ENCODE data around the gene RASEF.

Gene RASEF

DNA sequence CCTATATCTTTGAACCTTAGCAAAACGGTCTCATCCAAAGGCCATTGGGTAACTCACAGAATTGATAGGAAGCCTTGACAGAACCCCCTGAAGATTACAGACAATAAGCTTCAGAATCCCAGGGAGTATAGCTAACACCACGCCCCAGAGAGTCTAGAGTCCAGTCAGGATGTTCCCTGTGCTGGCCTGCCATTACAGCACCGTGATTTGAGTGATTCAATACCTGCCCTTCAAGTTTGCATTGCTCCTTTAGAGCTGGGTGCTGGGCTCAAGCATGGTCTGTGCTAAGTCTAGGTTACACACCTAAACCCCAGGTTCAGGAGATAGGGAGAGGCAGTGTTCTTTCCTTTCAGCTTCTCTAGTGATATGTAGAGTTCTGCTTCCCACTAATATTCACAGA lies 90.5 kb downstream of the RASEF start:
- Histone ChIP-seq H3K27me3 (ENCODE audit: insufficient read depth, low read length) (no peaks in the 10 kb centered on the region), H3K79me2 (ENCODE audit: control insufficient read depth, insufficient read depth, low read length, unreplicated experiment) (no peaks in the 10 kb centered on the region), H3K36me3 (ENCODE audit: insufficient read depth, low read length) (no peaks in the 10 kb centered on the region), H2AFZ (ENCODE audit: low read length, unreplicated experiment) (no peak overlapping the region), H3K27ac (ENCODE audit: low read depth, low read length) (no peak overlapping the region), H3K4me3 (ENCODE audit: low read depth, low read length) (no peak overlapping the region), H3K4me1 (ENCODE audit: control insufficient read depth, insufficient read depth, low read length, unreplicated experiment) (no peaks in the 10 kb centered on the region)

DNA sequence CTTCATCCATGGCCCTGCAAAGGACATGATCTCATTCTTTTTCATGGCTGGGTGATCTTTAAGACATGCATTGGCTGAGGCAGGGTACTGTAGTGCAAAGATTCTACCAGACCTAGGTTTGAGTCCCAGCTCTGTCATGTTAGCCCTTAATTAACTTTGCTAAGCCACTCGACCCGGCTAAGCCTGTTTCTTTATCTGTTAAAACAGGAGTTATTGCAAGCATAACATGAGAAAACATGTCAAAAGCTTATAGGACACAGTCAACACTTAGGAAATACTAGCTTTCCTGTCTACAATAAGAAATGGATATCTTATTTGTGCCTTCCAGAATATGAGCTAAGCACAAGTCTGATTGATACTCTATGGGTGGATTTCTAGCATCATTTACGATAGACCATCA lies 92.6 kb downstream of the RASEF start:
- Histone ChIP-seq H3K36me3 (ENCODE audit: insufficient read depth, low read length) (no peaks in the 10 kb centered on the region), H3K4me3 (ENCODE audit: low read depth, low read length) (no peak overlapping the region), H2AFZ (ENCODE audit: low read length, unreplicated experiment) (no peak overlapping the region), H3K79me2 (ENCODE audit: control insufficient read depth, insufficient read depth, low read length, unreplicated experiment) (no peaks in the 10 kb centered on the region), H3K4me1 (ENCODE audit: control insufficient read depth, insufficient read depth, low read length, unreplicated experiment) (no peaks in the 10 kb centered on the region), H3K27me3 (ENCODE audit: insufficient read depth, low read length) (peaks cover 8% of the 10 kb centered on the region; the same call in 1 of the 2 replicates), H3K27ac (ENCODE audit: low read depth, low read length) (no peak overlapping the region)

DNA sequence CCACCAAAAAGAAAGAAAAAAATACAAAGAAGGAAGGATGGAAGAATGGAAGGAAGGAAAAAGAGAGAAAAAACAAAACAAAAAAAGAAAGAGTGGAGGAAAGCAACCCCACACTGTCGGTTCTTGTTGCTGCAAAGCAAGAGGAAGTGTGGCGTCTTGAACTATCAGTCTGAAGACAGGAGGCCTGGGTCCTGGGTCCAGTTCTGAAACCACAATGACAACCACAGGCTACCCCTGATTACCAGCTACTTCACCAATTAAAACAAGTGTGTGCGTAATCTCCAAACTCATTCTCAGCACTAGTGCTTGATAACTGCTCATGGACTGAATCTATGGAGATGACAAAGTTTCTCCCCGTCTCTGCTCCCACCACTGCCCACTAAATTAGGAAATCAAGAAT lies 93.7 kb downstream of the RASEF start:
- H3K27me3 ChIP-seq (ENCODE audit: insufficient read depth, low read length): peaks cover 17% of the 10 kb centered on the region; the same call in 1 of the 2 replicates
- no peaks in the 10 kb centered on the region for H3K4me1 ChIP-seq (ENCODE audit: control insufficient read depth, insufficient read depth, low read length, unreplicated experiment)
- H3K27ac ChIP-seq (ENCODE audit: low read depth, low read length): no peak overlapping the region
- H3K4me3 ChIP-seq (ENCODE audit: low read depth, low read length): no peak overlapping the region
- no peaks in the 10 kb centered on the region for H3K79me2 ChIP-seq (ENCODE audit: control insufficient read depth, insufficient read depth, low read length, unreplicated experiment)
- H2AFZ ChIP-seq (ENCODE audit: low read length, unreplicated experiment): no peak overlapping the region
- no peaks in the 10 kb centered on the region for H3K36me3 ChIP-seq (ENCODE audit: insufficient read depth, low read length)

DNA sequence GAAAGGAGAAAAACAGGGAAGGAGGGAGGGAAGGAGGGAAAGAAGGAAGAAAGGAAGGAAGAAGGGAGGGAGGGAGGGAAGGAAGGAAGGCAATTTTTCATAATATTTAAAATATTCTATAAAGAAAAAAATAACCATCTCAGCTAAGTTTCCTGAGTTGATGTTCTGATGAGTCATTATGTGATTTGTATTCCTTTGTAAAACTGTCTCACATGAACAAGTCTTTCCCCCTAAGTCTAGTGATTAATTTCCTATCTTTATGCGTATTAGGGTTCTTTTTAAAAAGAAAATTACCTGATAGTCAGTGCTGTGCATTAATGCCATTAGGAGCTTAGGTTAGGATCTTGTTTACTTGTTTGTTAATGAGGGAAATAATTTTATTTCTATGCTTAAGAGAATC lies 94.1 kb downstream of the RASEF start:
- Histone ChIP-seq H3K79me2 (ENCODE audit: control insufficient read depth, insufficient read depth, low read length, unreplicated experiment) (no peaks in the 10 kb centered on the region), H3K27ac (ENCODE audit: low read depth, low read length) (no peak overlapping the region), H3K4me1 (ENCODE audit: control insufficient read depth, insufficient read depth, low read length, unreplicated experiment) (no peaks in the 10 kb centered on the region), H3K36me3 (ENCODE audit: insufficient read depth, low read length) (no peaks in the 10 kb centered on the region), H2AFZ (ENCODE audit: low read length, unreplicated experiment) (no peak overlapping the region), H3K27me3 (ENCODE audit: insufficient read depth, low read length) (peaks cover 21% of the 10 kb centered on the region; the same call in 1 of the 2 replicates), H3K4me3 (ENCODE audit: low read depth, low read length) (no peak overlapping the region)

DNA sequence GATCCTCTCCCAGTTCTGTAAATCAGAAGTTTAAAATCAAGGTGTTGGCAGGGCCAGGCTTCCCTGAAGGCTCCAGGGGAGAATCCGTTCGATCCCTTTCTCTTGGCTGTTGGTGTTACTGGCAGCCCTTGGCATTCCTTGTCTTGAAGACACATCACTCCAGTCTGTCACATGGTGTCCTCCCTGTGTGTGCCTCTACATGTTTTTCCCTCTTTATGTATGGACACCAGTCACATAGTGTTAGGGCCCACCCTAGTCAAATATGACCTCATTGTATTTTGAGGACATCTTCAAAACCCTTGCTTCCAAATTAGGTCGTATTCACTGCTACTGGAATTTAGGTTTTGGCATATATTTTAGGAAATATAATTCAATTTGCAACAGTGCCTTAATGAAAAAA lies 94.6 kb downstream of the RASEF start:
- Histone ChIP-seq H3K79me2 (ENCODE audit: control insufficient read depth, insufficient read depth, low read length, unreplicated experiment) (no peaks in the 10 kb centered on the region), H3K36me3 (ENCODE audit: insufficient read depth, low read length) (no peaks in the 10 kb centered on the region), H3K27ac (ENCODE audit: low read depth, low read length) (no peak overlapping the region), H3K4me1 (ENCODE audit: control insufficient read depth, insufficient read depth, low read length, unreplicated experiment) (no peaks in the 10 kb centered on the region), H3K27me3 (ENCODE audit: insufficient read depth, low read length) (peaks cover 24% of the 10 kb centered on the region; the same call in 1 of the 2 replicates), H3K4me3 (ENCODE audit: low read depth, low read length) (no peak overlapping the region), H2AFZ (ENCODE audit: low read length, unreplicated experiment) (no peak overlapping the region)

DNA sequence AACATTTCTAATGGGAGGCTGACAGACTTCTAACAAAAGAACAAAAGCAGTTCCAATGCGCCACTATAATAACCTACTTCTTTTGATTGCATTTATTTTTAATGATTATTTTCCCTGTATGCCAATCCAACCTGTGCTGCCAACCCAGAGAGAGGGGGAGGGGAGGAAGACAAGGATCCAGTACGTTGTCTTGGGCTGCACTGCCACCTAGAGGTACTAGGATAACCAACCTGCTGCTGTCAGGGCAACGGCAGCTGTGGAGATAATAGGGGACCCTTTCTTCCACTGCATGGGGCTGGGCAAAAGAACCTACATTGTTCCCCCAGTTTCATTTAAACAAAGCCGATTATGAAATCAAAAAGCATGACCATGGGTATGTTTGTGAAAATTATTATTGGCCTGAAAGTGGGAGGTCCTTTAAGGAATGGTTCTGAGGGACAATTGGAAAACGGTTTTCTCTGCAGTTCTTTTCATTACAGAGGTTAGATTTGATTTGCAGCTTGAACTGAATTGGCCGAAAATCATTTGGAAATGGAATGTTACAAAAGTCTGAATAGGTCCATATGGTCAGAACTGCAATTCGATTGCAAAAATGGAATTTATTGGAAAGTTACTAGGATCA lies 101.3 kb downstream of the RASEF start:
- Histone ChIP-seq H3K36me3 (ENCODE audit: insufficient read depth, low read length) (no peaks in the 10 kb centered on the region), H2AFZ (ENCODE audit: low read length, unreplicated experiment) (no peak overlapping the region), H3K79me2 (ENCODE audit: control insufficient read depth, insufficient read depth, low read length, unreplicated experiment) (no peaks in the 10 kb centered on the region), H3K4me3 (ENCODE audit: low read depth, low read length) (no peak overlapping the region), H3K4me1 (ENCODE audit: control insufficient read depth, insufficient read depth, low read length, unreplicated experiment) (no peaks in the 10 kb centered on the region), H3K27ac (ENCODE audit: low read depth, low read length) (no peak overlapping the region), H3K27me3 (ENCODE audit: insufficient read depth, low read length) (peaks cover 30% of the 10 kb centered on the region; the same call in 1 of the 2 replicates)

DNA sequence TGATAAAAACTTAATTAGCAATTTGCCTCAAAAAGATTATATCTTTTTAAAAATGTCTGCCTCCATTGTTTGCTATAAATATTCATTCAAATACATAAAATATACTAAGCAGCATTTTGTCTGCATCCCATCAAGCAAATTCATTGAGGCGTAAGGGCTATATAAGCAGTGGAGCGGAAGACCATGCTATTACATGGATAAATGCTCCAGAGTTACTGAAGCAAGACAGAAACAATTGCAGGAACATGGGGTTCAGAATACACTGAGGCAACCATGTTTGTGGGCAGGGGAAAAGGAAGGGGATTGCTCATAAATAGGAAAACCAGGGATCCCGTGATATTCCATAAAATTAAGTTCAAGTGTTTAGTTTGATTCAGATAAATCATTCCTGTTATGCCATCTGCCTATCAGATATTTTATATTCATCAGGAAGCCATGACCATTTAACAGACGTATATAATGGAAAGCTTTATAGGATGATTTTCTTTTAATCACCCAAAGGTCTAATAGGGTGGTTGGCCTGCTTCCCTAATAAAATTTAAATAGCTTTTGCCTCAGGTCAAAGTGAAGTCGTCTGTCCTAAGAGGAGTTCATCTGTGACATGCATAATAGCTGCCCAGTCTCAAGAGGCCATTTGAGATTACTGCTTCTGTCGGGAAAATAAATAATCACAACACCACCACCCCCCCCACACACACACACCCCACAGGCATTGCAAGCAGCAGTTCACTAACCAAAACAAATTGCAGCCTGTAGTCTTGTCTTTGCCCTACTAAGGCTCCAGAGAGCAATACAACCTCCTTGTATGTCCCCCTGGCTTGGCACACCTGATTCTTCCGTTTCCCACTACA lies 105.2 kb downstream of the RASEF start:
- no peaks in the 10 kb centered on the region for H3K36me3 ChIP-seq (ENCODE audit: insufficient read depth, low read length)
- no peaks in the 10 kb centered on the region for H3K79me2 ChIP-seq (ENCODE audit: control insufficient read depth, insufficient read depth, low read length, unreplicated experiment)
- 0 out of 2 replicates have a peak, but pooled peaks cover 3% of the 10 kb centered on the region for H3K27me3 ChIP-seq (ENCODE audit: insufficient read depth, low read length)
- no peak overlapping the region for H3K4me3 ChIP-seq (ENCODE audit: low read depth, low read length)
- H2AFZ ChIP-seq (ENCODE audit: low read length, unreplicated experiment): no peak overlapping the region
- no peaks in the 10 kb centered on the region for H3K4me1 ChIP-seq (ENCODE audit: control insufficient read depth, insufficient read depth, low read length, unreplicated experiment)
- no peak overlapping the region for H3K27ac ChIP-seq (ENCODE audit: low read depth, low read length)

DNA sequence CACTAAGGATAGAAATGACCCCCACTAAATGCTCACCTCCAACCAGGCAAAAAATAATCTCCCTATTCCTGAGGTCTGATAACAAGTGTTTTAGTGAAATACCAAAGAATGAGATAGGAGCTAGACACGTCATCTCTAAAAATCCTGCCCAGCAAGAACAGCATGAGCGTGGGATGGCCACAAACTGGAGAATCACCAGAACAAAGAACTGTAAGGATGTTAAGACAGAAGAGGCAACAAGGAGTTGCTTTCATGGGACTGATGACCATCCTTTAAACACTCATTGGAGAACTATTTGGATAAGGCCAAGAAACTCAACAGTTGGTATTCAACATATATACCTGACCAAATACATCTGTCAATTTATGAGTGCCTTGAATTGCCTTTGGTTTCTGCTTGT lies 113.7 kb downstream of the RASEF start:
- Histone ChIP-seq H3K4me3 (ENCODE audit: low read depth, low read length) (no peak overlapping the region), H3K27me3 (ENCODE audit: insufficient read depth, low read length) (0 out of 2 replicates have a peak, but pooled peaks cover 3% of the 10 kb centered on the region), H3K79me2 (ENCODE audit: control insufficient read depth, insufficient read depth, low read length, unreplicated experiment) (no peaks in the 10 kb centered on the region), H2AFZ (ENCODE audit: low read length, unreplicated experiment) (no peak overlapping the region), H3K27ac (ENCODE audit: low read depth, low read length) (no peak overlapping the region), H3K4me1 (ENCODE audit: control insufficient read depth, insufficient read depth, low read length, unreplicated experiment) (no peaks in the 10 kb centered on the region), H3K36me3 (ENCODE audit: insufficient read depth, low read length) (no peaks in the 10 kb centered on the region)

DNA sequence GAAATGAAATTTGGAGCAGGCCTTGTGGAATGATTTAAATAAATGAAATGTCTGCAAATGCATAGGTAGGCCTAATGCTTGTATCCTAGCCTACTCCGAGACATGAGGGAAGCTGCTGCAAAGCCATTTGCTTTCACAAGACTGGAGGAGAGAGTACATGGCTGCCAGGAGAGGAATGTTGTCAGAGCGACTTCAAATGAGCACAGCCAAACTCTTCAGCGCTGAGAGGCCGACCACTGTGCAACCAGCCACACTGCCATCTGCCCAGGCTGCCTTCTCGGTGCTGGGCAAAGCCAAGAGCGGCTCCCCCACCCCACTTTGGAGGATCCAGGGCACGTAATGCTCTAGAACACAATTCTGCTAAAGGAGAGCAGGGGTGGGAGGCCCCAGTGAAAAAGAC lies 122.6 kb downstream of the RASEF start:
- Histone ChIP-seq H3K27ac (ENCODE audit: low read depth, low read length) (no peak overlapping the region), H3K79me2 (ENCODE audit: control insufficient read depth, insufficient read depth, low read length, unreplicated experiment) (no peaks in the 10 kb centered on the region), H3K4me1 (ENCODE audit: control insufficient read depth, insufficient read depth, low read length, unreplicated experiment) (no peaks in the 10 kb centered on the region), H3K27me3 (ENCODE audit: insufficient read depth, low read length) (no peaks in the 10 kb centered on the region), H2AFZ (ENCODE audit: low read length, unreplicated experiment) (no peak overlapping the region), H3K36me3 (ENCODE audit: insufficient read depth, low read length) (no peaks in the 10 kb centered on the region), H3K4me3 (ENCODE audit: low read depth, low read length) (no peak overlapping the region)

DNA sequence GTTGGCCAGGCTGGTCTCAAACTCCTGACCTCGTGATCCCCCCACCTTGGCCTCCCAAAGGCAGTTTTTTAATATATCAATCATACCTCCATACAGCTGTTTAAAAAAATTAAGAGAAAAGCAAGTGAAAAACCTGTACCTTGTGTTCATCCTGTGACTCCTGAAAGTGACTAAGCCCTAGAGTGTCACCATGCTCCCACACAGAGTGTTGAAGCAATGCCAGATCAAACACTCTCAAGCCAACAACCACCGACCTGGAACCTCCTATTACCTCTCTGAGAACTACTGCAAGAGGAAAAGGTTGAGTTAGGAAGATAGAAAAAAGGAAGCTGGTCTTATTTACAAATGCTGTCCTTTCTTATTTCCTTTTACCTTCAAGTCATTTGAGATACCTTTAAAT lies 123.5 kb downstream of the RASEF start:
- H3K27me3 ChIP-seq (ENCODE audit: insufficient read depth, low read length): no peaks in the 10 kb centered on the region
- H3K36me3 ChIP-seq (ENCODE audit: insufficient read depth, low read length): no peaks in the 10 kb centered on the region
- no peaks in the 10 kb centered on the region for H3K4me1 ChIP-seq (ENCODE audit: control insufficient read depth, insufficient read depth, low read length, unreplicated experiment)
- no peak overlapping the region for H3K4me3 ChIP-seq (ENCODE audit: low read depth, low read length)
- no peaks in the 10 kb centered on the region for H3K79me2 ChIP-seq (ENCODE audit: control insufficient read depth, insufficient read depth, low read length, unreplicated experiment)
- no peak overlapping the region for H3K27ac ChIP-seq (ENCODE audit: low read depth, low read length)
- H2AFZ ChIP-seq (ENCODE audit: low read length, unreplicated experiment): no peak overlapping the region
